Left lung (tissue), 10 donors: ENCODE results near the gene DDIAS. TPM values are rescaled to one million over a fixed set of nuclear protein-coding genes. Genes with fewer than 3 reads are reported as not detected.
"Not testable (repeated sequence)": the region's sequence is repeated elsewhere in the genome, so short reads cannot be mapped to it uniquely, and the experiment has no call there.

Experiments used
- ATAC-seq: fragments of 200-7000 bp; cut with Tn5 transposase; one replicate; pipeline ENCODE4 v1.9.1; 2020; ENCODE audit warnings: moderate library complexity
- DNase-seq, 4 donors: peaks; one replicate each; pipeline ENCODE4 v3.0.0-alpha.2; 2013 to 2020
- H3K27ac ChIP-seq, 2 donors: fragments of 200-600 bp; sonication (generic) in 1 of 2; one replicate each; pipeline versions ENCODE4 v1.5.0 to v1.8.0; 2020 to 2021
- H3K27me3 ChIP-seq, 2 donors: fragments of 200-600 bp; sonication (generic) in 1 of 2; one replicate each; pipeline versions ENCODE4 v1.5.0 to v1.8.0; 2020 to 2021
- H3K36me3 ChIP-seq, 2 donors: fragments of 200-600 bp; sonication (generic) in 1 of 2; one replicate each; pipeline versions ENCODE4 v1.5.0 to v1.8.0; 2020 to 2021
- H3K4me1 ChIP-seq, 2 donors: fragments of 200-600 bp; one replicate each; pipeline ENCODE4 v1.8.0; 2021
- H3K4me3 ChIP-seq, 2 donors: fragments of 200-600 bp; sonication (generic) in 1 of 2; one replicate each; pipeline versions ENCODE4 v1.5.0 to v1.8.0; 2020 to 2021; ENCODE audit warnings: mild to moderate bottlenecking in 1 of 2
- H3K9me3 ChIP-seq, 2 donors: fragments of 200-600 bp; sonication (generic) in 1 of 2; one replicate each; pipeline versions ENCODE4 v1.5.0 to v1.8.0; 2020 to 2021
- intact Hi-C, 2 donors: fragments of 100-400 bp; cut with DNase I; formaldehyde crosslinking; loops; one replicate each; pipeline versions ENCODE4 v1.11.2 to v1.14.2; 2022
- polyA plus RNA-seq, 6 donors: library from polyadenylated mRNA; unstranded; fragments of 120-200 nt; gene quantifications; one replicate each; pipeline ENCODE4 v1.2.1, GENCODE V29; 2013; ENCODE audit not compliant: insufficient read length in 6 of 6
- total RNA-seq, 2 donors: library from RNA; stranded (reverse); fragmentation: NEBNext Ultra II Directional; extraction: Animal tissue kit (Norgen Biotek cat#: 25700); gene quantifications; one replicate each; pipeline ENCODE4 v1.2.1, GENCODE V29; 2021
- TF ChIP-seq, protein P1 (sequence below), 2 donors: fragments of 200-600 bp; sonication (generic) in 1 of 2; IDR thresholded peaks; one replicate each; pipeline versions ENCODE4 v1.5.0 to v1.8.0; 2021; ENCODE audit warnings: antibody characterized with exemption in 2 of 2
- donor health status: DM: no; HTN: yes; CAD: no.
- donor health status: DM: no; HTN: no; CAD: no.

Gene DDIAS
- total and polyA plus RNA-seq, 8 donors, result 2.9 to 7.3 (median 5.3) TPM

DNA sequence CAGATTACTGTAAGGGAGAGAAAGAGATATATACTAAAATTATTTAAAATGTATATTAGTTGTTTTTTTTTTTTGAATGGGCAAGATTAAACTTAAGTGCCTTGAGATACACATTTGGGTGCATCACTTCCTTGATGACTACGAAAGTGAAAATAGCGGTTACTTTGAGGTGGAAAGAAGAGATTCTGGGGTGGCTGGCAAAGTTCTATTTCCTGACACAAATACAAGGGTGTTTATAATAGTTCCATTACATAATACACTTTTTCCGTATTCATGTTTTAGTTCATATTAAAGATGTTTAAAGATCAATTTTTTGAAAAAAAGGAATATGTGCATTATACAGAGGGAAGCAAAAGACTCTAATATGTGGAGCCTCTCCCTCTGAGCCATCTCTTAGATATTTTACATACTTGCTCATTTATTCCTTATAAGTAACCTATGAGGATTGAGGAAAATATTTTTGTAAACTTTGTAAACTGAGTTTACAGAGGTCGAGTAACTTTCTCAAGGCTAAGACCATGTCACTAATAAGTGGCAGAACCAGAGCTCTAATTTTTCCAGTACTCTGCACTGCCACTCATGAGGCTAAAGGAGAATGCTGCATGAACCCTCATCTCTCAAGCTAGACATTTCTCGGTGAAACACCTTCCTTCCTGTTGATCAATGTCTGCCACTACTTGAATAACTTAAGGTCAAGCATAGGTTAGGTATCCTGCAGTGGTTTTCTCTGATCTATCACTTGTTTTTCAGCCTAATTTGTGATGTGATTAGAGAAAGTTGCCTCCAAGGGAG lies 58.6 kb downstream of the DDIAS start:
- intact Hi-C loops, result no loop called here
- Histone ChIP-seq H3K4me1 (peaks cover 0 to 3% of the 10 kb centered on the region in 2 donors), H3K27ac (no peak overlapping the region), H3K36me3 (no peaks in the 10 kb centered on the region), H3K27me3 (no peaks in the 10 kb centered on the region), H3K4me3 (no peak overlapping the region), H3K9me3 (no peaks in the 10 kb centered on the region)
- TF ChIP-seq, protein P1, sequence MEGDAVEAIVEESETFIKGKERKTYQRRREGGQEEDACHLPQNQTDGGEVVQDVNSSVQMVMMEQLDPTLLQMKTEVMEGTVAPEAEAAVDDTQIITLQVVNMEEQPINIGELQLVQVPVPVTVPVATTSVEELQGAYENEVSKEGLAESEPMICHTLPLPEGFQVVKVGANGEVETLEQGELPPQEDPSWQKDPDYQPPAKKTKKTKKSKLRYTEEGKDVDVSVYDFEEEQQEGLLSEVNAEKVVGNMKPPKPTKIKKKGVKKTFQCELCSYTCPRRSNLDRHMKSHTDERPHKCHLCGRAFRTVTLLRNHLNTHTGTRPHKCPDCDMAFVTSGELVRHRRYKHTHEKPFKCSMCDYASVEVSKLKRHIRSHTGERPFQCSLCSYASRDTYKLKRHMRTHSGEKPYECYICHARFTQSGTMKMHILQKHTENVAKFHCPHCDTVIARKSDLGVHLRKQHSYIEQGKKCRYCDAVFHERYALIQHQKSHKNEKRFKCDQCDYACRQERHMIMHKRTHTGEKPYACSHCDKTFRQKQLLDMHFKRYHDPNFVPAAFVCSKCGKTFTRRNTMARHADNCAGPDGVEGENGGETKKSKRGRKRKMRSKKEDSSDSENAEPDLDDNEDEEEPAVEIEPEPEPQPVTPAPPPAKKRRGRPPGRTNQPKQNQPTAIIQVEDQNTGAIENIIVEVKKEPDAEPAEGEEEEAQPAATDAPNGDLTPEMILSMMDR (IDR thresholded peaks at IDR 0.05), result no peak
- ATAC-seq, result peak; percentile 76
- no peak for DNase-seq

DNA sequence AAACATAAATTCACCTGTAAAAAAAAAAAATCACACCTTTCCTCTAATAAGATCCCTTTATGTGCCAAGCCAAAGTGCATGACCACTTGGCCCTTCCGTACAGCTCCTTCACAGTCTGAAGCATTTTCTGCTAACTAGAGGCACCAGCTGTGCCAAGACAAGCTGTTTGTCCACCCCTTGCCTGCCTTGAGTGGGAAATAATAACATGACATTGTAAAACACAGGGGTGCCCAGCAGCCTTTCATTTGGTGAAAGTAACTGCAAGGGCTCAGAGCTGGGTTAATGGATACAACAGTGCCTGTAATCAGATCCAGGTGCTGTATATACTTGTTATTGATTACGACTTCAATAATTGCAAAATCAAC lies 59.2 kb downstream of the DDIAS start:
- H3K4me3 ChIP-seq, result no peak overlapping the region
- intact Hi-C loops, result no loop called here
- ATAC-seq, result peak; percentile 92
- no peaks in the 10 kb centered on the region for H3K36me3 ChIP-seq
- no peak overlapping the region for H3K27ac ChIP-seq
- peaks cover 0 to 3% of the 10 kb centered on the region in 2 donors for H3K4me1 ChIP-seq
- no peaks in the 10 kb centered on the region for H3K9me3 ChIP-seq
- H3K27me3 ChIP-seq, result no peaks in the 10 kb centered on the region
- peak in 1 of 4 donors; percentile 21 for DNase-seq
- TF ChIP-seq, protein P1 (IDR thresholded peaks at IDR 0.05), result no peak

DNA sequence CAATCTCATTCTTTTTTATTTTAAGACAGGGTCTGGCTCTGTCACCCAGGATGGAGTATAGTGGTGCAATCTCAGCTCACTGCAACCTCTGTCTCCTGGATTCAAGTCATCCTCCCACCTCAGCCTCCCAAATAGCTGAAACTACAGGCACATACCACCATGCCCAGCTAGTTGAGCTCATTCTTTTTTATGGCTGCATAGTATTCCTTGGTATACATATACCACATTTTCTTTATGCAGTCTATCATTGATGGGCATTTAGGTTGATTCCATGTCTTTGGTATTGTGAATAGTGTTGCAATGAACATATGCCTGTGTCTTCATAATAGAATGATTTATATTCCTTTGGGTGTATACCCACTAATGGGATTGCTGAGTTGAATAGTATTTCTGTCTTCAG lies 60.5 kb downstream of the DDIAS start:
- intact Hi-C loops, DNase-seq, H3K27me3 ChIP-seq, H3K4me3 ChIP-seq, ATAC-seq, H3K9me3 ChIP-seq, H3K36me3 ChIP-seq, H3K27ac ChIP-seq, H3K4me1 ChIP-seq: not testable (repeated sequence)

DNA sequence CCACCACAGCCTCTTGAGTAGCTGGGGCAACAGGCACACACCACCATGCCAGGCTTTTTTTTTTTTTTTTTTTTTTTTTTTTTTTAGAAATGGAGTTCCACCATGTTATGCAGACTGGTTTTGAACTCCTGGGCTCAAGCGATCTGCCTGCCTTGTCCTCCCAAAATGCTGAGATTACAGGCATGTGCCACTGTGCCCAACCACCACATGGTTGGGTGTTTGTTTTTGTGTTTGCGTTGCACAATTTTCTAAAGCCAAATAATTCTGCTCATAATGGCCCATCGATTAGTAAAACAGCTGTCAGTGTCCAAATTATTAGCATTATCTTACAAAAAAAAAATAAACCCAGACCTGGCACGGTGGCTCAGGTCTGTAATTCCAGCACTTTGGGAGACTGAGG lies 65.8 kb downstream of the DDIAS start:
- intact Hi-C loops, result no loop called here
- Histone ChIP-seq H3K4me1 (no peaks in the 10 kb centered on the region), H3K27me3 (no peaks in the 10 kb centered on the region), H3K9me3 (peaks cover 0 to 2% of the 10 kb centered on the region in 2 donors), H3K4me3 (no peak overlapping the region), H3K36me3 (no peaks in the 10 kb centered on the region), H3K27ac (no peak overlapping the region)
- ATAC-seq, result no peak
- TF ChIP-seq, protein P1 (IDR thresholded peaks at IDR 0.05), result no peak
- no peak for DNase-seq

DNA sequence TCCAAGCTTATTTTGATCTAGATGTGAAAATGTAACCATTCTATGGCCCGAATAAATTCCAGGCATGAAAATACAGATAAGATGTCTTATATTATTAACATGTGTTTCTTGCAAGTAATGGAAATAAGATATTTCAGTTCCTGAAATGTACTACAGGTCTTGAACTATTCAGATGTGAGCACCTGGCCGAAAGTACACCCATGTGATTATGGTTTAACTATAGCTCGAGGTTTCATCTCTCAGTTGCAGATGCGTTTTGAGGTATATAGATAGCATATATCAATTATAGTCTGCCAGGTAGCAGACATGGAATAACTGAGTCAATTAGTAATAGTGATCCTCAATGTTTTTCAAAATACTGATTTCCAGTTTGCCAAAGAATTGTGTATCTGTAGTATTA lies 68.3 kb downstream of the DDIAS start:
- no peak for DNase-seq
- intact Hi-C loops, result no loop called here
- Histone ChIP-seq H3K27me3 (no peaks in the 10 kb centered on the region), H3K9me3 (peaks cover 0 to 2% of the 10 kb centered on the region in 2 donors), H3K36me3 (no peaks in the 10 kb centered on the region), H3K4me1 (no peaks in the 10 kb centered on the region), H3K27ac (no peak overlapping the region), H3K4me3 (no peak overlapping the region)
- TF ChIP-seq, protein P1 (IDR thresholded peaks at IDR 0.05), result no peak
- no peak for ATAC-seq

DNA sequence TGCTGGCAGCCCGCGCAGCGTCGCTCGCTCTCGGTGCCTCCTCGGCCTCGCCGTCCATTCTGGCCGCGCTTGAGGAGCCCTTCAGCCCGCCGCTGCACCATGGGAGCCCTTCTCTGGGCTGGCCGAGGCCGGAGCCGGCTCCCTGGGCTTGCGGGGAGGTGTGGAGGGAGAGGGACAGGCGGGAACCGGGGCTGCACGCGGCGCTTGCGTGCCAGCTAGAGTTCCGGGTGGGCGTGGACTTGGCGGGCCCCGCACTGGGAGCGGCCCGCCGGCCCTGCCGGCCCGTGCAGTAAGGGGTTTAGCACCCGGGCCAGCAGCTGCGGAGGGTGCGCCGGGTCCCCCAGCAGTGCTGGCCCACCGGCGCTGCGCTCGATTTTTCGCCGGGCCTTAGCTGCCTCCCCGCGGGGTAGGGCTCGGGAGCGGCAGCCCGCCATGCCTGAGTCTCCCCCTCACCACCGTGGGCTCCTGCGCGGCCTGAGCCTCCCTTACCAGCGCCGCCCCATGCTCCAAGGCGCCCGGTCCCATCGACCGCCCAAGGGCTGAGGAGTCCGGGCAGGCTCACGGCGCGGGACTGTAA lies 69.1 kb downstream of the DDIAS start:
- ATAC-seq, H3K27ac ChIP-seq, H3K9me3 ChIP-seq, H3K4me1 ChIP-seq, intact Hi-C loops, H3K36me3 ChIP-seq, H3K4me3 ChIP-seq, H3K27me3 ChIP-seq: not testable (repeated sequence)
- peak in 1 of 4 donors; percentile 75 for DNase-seq

DNA sequence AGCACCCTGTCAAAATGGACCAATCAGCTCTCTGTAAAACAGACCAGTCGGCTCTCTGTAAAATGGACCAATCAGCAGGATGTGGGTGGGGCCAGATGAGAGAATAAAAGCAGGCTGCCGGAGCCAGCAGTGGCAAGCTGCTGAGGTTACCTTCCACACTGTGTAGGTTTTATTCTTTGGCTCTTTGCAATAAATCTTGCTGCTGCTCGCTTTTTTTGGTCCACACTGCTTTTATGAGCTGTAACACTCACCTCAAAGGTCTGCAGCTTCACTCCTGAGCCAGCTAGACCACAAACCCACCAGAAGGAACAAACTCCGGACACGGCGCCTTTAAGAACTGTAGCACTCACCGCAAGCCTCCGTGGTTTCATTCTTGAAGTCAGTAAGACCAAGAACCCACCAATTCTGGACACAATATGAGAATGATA lies 70.0 kb downstream of the DDIAS start:
- H3K36me3 ChIP-seq, DNase-seq, H3K9me3 ChIP-seq, H3K4me3 ChIP-seq, ATAC-seq, H3K27ac ChIP-seq, intact Hi-C loops, H3K27me3 ChIP-seq, H3K4me1 ChIP-seq: not testable (repeated sequence)
